HepG2 (cell line): Measurements from ENCODE around the gene ADIRF. TPM values are rescaled to one million over a fixed set of nuclear protein-coding genes. Genes with fewer than 3 reads are reported as not detected.

Experiments
- ATAC-seq: fragments of 200-7000 bp; cut with Tn5 transposase; 3 replicates; pipeline ENCODE4 v1.9.1; 2020; ENCODE audit warnings: mild to moderate bottlenecking, moderate library complexity
- BruUV-seq: library from RNA; stranded (reverse); fragments of 400-500 nt; replicated peaks from 2 replicates; lab custom pipeline; 2021; lab: Mats Ljungman, UMichigan
- CTCF ChIA-PET: fragments of 300-600 bp; formaldehyde crosslinking; extraction: SDS; loops from one replicate; lab custom pipeline; 2021; ENCODE audit warnings: low total read pairs, inconsistent platforms, low intra/inter-chr PET ratio; lab: Yijun Ruan, JAX
- POLR2A ChIA-PET: fragments of 350-600 bp; sonication (Branson Sonifier 250); formaldehyde crosslinking; loops from one replicate; lab custom pipeline; 2020; ENCODE audit warnings: antibody characterized with exemption, inconsistent platforms; lab: Yijun Ruan, JAX
- DNase-seq: peaks from one replicate; pipeline ENCODE4 v3.0.0-alpha.2; 2015; ENCODE audit warnings: low spot score
- FAIRE-seq: peaks from 3 replicates; lab custom pipeline; 2011; peaks lifted over from hg19 to GRCh38; lab: Jason Lieb, UNC
- H2AFZ ChIP-seq: one replicate; pipeline ENCODE4 v1.6.1; 2011; ENCODE audit warnings: low read length, inconsistent platforms
- H3K27ac ChIP-seq: fragments of 300-600 bp; 3 replicates; pipeline ENCODE4 v1.8.0; 2011; ENCODE audit warnings: mixed run types, mild to moderate bottlenecking, mixed read lengths, low read length, inconsistent platforms; ENCODE audit not compliant: insufficient read depth; ENCODE audit errors: extremely low read length
- H3K27me3 ChIP-seq, 2 experiments: fragments of 200-600 bp in 1 of 2; 2 replicates in 1 of 2; 3 replicates in 1 of 2; pipeline versions ENCODE4 v1.6.0 to v1.8.0; 2011; ENCODE audit warnings: low read length in 2 of 2, mild to moderate bottlenecking in 2 of 2, moderate library complexity in 2 of 2, inconsistent platforms in 1 of 2; ENCODE audit not compliant: insufficient read depth in 2 of 2, control insufficient read depth in 1 of 2
- H3K36me3 ChIP-seq, 2 experiments: fragments of 200-600 bp in 1 of 2; replicated peaks in 1 of 2; 2 replicates in 1 of 2; 3 replicates in 1 of 2; pipeline versions ENCODE4 v1.5.1 to v1.8.0; 2011; ENCODE audit warnings: low read length in 2 of 2, inconsistent platforms in 1 of 2; ENCODE audit not compliant: insufficient read depth in 2 of 2, control insufficient read depth in 1 of 2
- H3K4me1 ChIP-seq: 2 replicates; pipeline ENCODE4 v1.5.1; 2012; ENCODE audit warnings: low read length, inconsistent platforms; ENCODE audit not compliant: insufficient read depth
- H3K4me2 ChIP-seq: 2 replicates; pipeline ENCODE4 v1.6.0; 2011; ENCODE audit warnings: low read depth, low read length, inconsistent platforms
- H3K4me3 ChIP-seq, 3 experiments: fragments of 200-600 bp in 1 of 3; sonication (generic), shearing (Covaris generic) in 1 of 3; replicated peaks in 1 of 3; 2 replicates each; pipeline ENCODE4 v1.5.1; 2011 to 2016; ENCODE audit warnings: low read length in 3 of 3, inconsistent platforms in 2 of 3, low read depth in 2 of 3, mild to moderate bottlenecking in 2 of 3, control low read depth in 1 of 3, mixed read lengths in 1 of 3; ENCODE audit not compliant: insufficient read depth in 1 of 3
- H3K79me2 ChIP-seq: one replicate; pipeline ENCODE4 v1.6.1; 2011; ENCODE audit warnings: low read length, inconsistent platforms; ENCODE audit not compliant: insufficient read depth
- H3K9ac ChIP-seq: 2 replicates; pipeline ENCODE4 v1.6.0; 2011; ENCODE audit warnings: mild to moderate bottlenecking, low read depth, low read length, inconsistent platforms; ENCODE audit not compliant: insufficient read depth
- H3K9me3 ChIP-seq: 2 replicates; pipeline ENCODE4 v1.5.1; 2012; ENCODE audit warnings: mild to moderate bottlenecking, low read length
- H4K20me1 ChIP-seq: 2 replicates; pipeline ENCODE4 v1.6.0; 2011; ENCODE audit warnings: inconsistent platforms, mild to moderate bottlenecking, low read length, moderate library complexity; ENCODE audit not compliant: insufficient read depth
- CHD2 ChIP-seq: IDR thresholded peaks from 2 replicates; pipeline ENCODE4 v1.6.1; 2011; ENCODE audit warnings: low read depth, low read length, improper control_type of control experiment
- IRF9 ChIP-seq: sonication (generic); formaldehyde crosslinking; IDR thresholded peaks from 2 replicates; pipeline ENCODE4 v1.8.0; 2022; ENCODE audit warnings: missing genetic modification reagents, mild to moderate bottlenecking, borderline replicate concordance
- KAT2B ChIP-seq: fragments of 150-350 bp; IDR thresholded peaks from 2 replicates; pipeline ENCODE4 v1.6.1; 2014; ENCODE audit warnings: low read depth, low read length, borderline replicate concordance
- KDM2A ChIP-seq: sonication (generic); formaldehyde crosslinking; IDR thresholded peaks from 2 replicates; pipeline ENCODE4 v1.4.0; 2020; ENCODE audit warnings: low read depth, missing genetic modification reagents, borderline replicate concordance
- MAFK ChIP-seq, 2 experiments: IDR thresholded peaks in 1 of 2; conservative IDR thresholded peaks in 1 of 2; 2 replicates each; pipeline ENCODE4 v1.6.1; 2011; ENCODE audit warnings: improper control_type of control experiment in 2 of 2, low read length in 2 of 2
- PRDM15 ChIP-seq: sonication (generic); formaldehyde crosslinking; IDR thresholded peaks from 2 replicates; pipeline ENCODE4 v1.4.0; 2020; ENCODE audit warnings: missing genetic modification reagents
- RFX1 ChIP-seq: fragments of 450-650 bp; IDR thresholded peaks from 2 replicates; pipeline ENCODE4 v1.6.1; 2017
- STAG1 ChIP-seq: sonication (generic); formaldehyde crosslinking; IDR thresholded peaks from 2 replicates; pipeline ENCODE4 v1.4.0; 2020; ENCODE audit warnings: missing genetic modification reagents
- XRCC5 ChIP-seq: fragments of 200-400 bp; formaldehyde crosslinking; optimal IDR thresholded peaks from 2 replicates; pipeline ENCODE3; 2017; ENCODE audit warnings: mild to moderate bottlenecking, low read length
- ZNF225 ChIP-seq: sonication (generic); formaldehyde crosslinking; IDR thresholded peaks from 2 replicates; pipeline ENCODE4 v1.4.0; 2020; ENCODE audit warnings: mild to moderate bottlenecking, missing genetic modification reagents
- WGBS: methylation state at CpG from one replicate; pipeline ENCODE4 v1.1.6; 2017; ENCODE audit warnings: low lambda C conversion rate; 5-methylcytosine and 5-hydroxymethylcytosine counted together
- in situ Hi-C: cut with HindIII; loops from 2 replicates; pipeline ENCODE4 v1.10.0; 2017; ENCODE audit warnings: low pct_unique_long_range_greater_than_20kb; ENCODE audit not compliant: extremely low pct_ligation_motif_present
- intact Hi-C: fragments of 100-400 bp; cut with micrococcal nuclease; formaldehyde crosslinking; loops from one replicate; pipeline ENCODE4 v1.10.0; 2022; ENCODE audit not compliant: unreplicated experiment
- polyA plus RNA-seq, 8 experiments: library from polyadenylated mRNA; depleted of rRNA in 3 of 8; stranded (reverse) in 7 of 8; unstranded in 1 of 8; fragments of >200 nt; fragmentation: Illumina TruSeq in 4 of 8; extraction: Trizol in 4 of 8; gene quantifications; 2 replicates each; pipeline versions ENCODE4 v1.2.1 to v1.2.3, GENCODE V29; 2011 to 2016; ENCODE audit warnings: low read depth in 4 of 8, missing spikeins in 1 of 8, mixed read lengths in 1 of 8; ENCODE audit not compliant: insufficient read depth in 1 of 8
- total RNA-seq, 5 experiments: library from RNA; depleted of rRNA; stranded (reverse); fragments of >200 nt; fragmentation: Illumina TruSeq; extraction: Trizol; gene quantifications; 2 replicates each; pipeline ENCODE4 v1.2.3, GENCODE V29; 2016; ENCODE audit warnings: low read depth in 1 of 5
- TF ChIP-seq, protein P1 (sequence below): sonication (generic); formaldehyde crosslinking; IDR thresholded peaks from 2 replicates; pipeline ENCODE4 v1.5.1; 2020; ENCODE audit warnings: mild to moderate bottlenecking, missing genetic modification reagents, moderate library complexity
- TF ChIP-seq, protein P2 (sequence below): sonication (generic); formaldehyde crosslinking; IDR thresholded peaks from 2 replicates; pipeline ENCODE4 v1.8.1; 2023; ENCODE audit warnings: mild to moderate bottlenecking, missing genetic modification reagents, borderline replicate concordance

Gene ADIRF
- total and polyA plus RNA-seq, 2 of the 13 experiments (the other 11 are each of a cell fraction or from before 2014, with no cell fraction given), result 0.13 to 0.40 TPM

- Histone ChIP-seq H3K4me1 (peaks cover 31% of the 10 kb centered on the region), H3K4me2 (no peak overlapping the region; the same call in 1 of the 2 replicates), H3K79me2 (no peaks in the 10 kb centered on the region), H3K9ac (no peak overlapping the region), H4K20me1 (no peaks in the 10 kb centered on the region), H2AFZ (no peak overlapping the region), H3K27ac (no peak overlapping the region), H3K9me3 (no peaks in the 10 kb centered on the region), H3K36me3 (no peaks in the 10 kb centered on the region), H3K4me3 (no peak overlapping the region), H3K27me3 (peaks cover 5 to 32% of the 10 kb centered on the region in 2 experiments; a peak in 3 of 5 replicates)
- peak; percentile 36 for FAIRE-seq
- POLR2A ChIA-PET, result no interaction called here
- 39% methylated on average over 12 of the region's 18 CpGs for WGBS
- intact Hi-C loops (loop anchor here (1.0 kb wide), 1 partner anchor 15 kb away; no protein-coding TSS in a partner anchor), in situ Hi-C loops (no loop called here)
- no TSS peak for BruUV-seq
- peak; percentile 74 for ATAC-seq
- peak; percentile 44 for DNase-seq
- CTCF ChIA-PET, result interaction anchor here (1.4 kb wide), 1 partner anchor 15 kb away, joined by 4 read pairs; no protein-coding TSS in a partner anchor
- no peak for TF ChIP-seq MAFK (conservative IDR thresholded peaks at IDR 0.05 in 1 of 2, IDR thresholded peaks at IDR 0.05 in 1 of 2; ENCODE audit: low read length in 2 of 2)
- no peak for TF ChIP-seq KAT2B
- TF ChIP-seq, protein P1, sequence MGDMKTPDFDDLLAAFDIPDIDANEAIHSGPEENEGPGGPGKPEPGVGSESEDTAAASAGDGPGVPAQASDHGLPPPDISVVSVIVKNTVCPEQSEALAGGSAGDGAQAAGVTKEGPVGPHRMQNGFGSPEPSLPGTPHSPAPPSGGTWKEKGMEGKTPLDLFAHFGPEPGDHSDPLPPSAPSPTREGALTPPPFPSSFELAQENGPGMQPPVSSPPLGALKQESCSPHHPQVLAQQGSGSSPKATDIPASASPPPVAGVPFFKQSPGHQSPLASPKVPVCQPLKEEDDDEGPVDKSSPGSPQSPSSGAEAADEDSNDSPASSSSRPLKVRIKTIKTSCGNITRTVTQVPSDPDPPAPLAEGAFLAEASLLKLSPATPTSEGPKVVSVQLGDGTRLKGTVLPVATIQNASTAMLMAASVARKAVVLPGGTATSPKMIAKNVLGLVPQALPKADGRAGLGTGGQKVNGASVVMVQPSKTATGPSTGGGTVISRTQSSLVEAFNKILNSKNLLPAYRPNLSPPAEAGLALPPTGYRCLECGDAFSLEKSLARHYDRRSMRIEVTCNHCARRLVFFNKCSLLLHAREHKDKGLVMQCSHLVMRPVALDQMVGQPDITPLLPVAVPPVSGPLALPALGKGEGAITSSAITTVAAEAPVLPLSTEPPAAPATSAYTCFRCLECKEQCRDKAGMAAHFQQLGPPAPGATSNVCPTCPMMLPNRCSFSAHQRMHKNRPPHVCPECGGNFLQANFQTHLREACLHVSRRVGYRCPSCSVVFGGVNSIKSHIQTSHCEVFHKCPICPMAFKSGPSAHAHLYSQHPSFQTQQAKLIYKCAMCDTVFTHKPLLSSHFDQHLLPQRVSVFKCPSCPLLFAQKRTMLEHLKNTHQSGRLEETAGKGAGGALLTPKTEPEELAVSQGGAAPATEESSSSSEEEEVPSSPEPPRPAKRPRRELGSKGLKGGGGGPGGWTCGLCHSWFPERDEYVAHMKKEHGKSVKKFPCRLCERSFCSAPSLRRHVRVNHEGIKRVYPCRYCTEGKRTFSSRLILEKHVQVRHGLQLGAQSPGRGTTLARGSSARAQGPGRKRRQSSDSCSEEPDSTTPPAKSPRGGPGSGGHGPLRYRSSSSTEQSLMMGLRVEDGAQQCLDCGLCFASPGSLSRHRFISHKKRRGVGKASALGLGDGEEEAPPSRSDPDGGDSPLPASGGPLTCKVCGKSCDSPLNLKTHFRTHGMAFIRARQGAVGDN, result 0 out of 2 replicates have a peak, but pooled peaks have one; percentile 37
- TF ChIP-seq, protein P2, sequence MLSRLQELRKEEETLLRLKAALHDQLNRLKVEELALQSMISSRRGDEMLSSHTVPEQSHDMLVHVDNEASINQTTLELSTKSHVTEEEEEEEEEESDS (CRISPR knock-in tag), result no peak
- TF ChIP-seq XRCC5, result peak; percentile 18
- 0 out of 2 replicates have a peak, but pooled peaks have one; percentile 17 for TF ChIP-seq CHD2
- peak; percentile 44; the same call in 1 of the 2 replicates for TF ChIP-seq KDM2A
- no peak for TF ChIP-seq ZNF225 (CRISPR knock-in tag)
- TF ChIP-seq IRF9 (CRISPR knock-in tag), result no peak
- peak; percentile 61 for TF ChIP-seq STAG1 (CRISPR knock-in tag)
- no peak for TF ChIP-seq PRDM15
- TF ChIP-seq RFX1, result no peak
These were observed 22.7 kb upstream of the ADIRF start for GRCh38 chr10:86945361-86946212.
